Measurements from ENCODE around the gene NPC1. TPM values are rescaled to one million over a fixed set of nuclear protein-coding genes. Genes with fewer than 3 reads are reported as not detected.
"Not testable (repeated sequence)": the region's sequence is repeated elsewhere in the genome, so short reads cannot be mapped to it uniquely, and the experiment has no call there.

Gene NPC1
- total RNA-seq, 4 donors from 2014 or later = 35.7 to 99.4 (median 46.2) TPM

DNA sequence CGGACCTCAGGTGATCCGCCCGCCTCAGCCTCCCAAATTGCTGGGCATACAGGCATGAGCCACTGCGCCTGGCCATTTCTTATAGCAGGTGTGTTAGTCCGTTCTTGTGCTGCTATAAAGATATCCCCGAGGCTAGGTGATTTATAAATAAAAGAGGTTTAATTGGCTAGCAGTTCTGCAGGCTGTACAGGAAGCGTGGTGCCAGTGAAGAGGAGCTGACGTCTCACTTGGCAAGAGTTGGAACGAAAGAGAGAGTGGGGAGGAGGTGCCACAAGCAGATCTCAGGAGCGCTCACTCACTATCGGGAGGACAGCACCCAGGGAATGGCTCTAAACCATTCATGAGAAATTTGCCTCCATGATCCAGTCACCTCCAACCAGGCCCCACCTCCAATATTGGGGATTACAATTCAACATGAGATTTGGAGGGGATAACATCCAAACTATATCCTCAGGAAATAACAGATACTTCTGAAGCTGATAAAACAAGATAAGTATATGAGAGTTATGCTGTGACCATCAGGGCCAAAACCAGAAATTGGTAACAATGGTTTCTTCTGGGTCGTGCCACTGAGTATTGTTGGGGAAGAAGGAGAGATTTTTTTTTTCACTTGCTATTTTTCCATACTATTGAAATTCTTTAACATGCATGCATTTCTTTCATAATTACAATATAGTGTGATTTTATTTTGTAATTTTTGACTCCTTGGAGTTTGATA lies 90.4 kb downstream of the NPC1 start:
- no peak for DNase-seq
- no peak for ATAC-seq
- TF ChIP-seq, protein P1, sequence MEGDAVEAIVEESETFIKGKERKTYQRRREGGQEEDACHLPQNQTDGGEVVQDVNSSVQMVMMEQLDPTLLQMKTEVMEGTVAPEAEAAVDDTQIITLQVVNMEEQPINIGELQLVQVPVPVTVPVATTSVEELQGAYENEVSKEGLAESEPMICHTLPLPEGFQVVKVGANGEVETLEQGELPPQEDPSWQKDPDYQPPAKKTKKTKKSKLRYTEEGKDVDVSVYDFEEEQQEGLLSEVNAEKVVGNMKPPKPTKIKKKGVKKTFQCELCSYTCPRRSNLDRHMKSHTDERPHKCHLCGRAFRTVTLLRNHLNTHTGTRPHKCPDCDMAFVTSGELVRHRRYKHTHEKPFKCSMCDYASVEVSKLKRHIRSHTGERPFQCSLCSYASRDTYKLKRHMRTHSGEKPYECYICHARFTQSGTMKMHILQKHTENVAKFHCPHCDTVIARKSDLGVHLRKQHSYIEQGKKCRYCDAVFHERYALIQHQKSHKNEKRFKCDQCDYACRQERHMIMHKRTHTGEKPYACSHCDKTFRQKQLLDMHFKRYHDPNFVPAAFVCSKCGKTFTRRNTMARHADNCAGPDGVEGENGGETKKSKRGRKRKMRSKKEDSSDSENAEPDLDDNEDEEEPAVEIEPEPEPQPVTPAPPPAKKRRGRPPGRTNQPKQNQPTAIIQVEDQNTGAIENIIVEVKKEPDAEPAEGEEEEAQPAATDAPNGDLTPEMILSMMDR (IDR thresholded peaks at IDR 0.05 in 4 of 5, conservative IDR thresholded peaks at IDR 0.05 in 1 of 5) = no peak
- TF ChIP-seq POLR2A (IDR thresholded peaks at IDR 0.05) = no peak
- intact Hi-C loops (cut with DNase I; ENCODE audit: low total_unique reads) (no loop called here), in situ Hi-C loops (cut with MboI; ENCODE audit: low sequenced_read_pairs in 4 of 4) (no loop called here)
- Histone ChIP-seq H3K9me3 (no peaks in the 10 kb centered on the region), H3K4me3 (no peak overlapping the region), H3K27me3 (no peaks in the 10 kb centered on the region), H3K36me3 (no peaks in the 10 kb centered on the region), H3K27ac (no peak overlapping the region), H3K4me1 (no peaks in the 10 kb centered on the region)

DNA sequence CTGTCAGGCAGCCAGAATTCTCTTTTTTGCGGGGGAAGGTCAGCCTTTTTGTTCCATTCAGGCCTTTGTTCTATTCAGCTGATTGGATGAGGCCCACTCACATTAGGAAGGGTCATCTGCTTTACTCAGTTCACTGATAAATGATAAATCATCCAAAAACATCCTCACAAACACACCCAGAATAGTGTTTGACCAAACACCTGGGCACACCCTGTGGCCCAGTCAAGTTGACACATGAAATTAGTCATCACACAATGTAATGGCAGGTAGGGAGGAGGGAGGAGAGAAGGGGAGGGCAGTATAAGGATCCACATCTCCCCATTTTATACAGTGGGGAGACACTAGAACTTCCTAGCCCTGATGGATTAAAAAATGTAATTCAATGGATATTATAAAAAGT lies 91.3 kb downstream of the NPC1 start:
- DNase-seq (no peak), ATAC-seq (no peak)
- Histone ChIP-seq H3K4me3 (no peak overlapping the region), H3K9me3 (no peaks in the 10 kb centered on the region), H3K27ac (no peak overlapping the region), H3K36me3 (no peaks in the 10 kb centered on the region), H3K4me1 (no peaks in the 10 kb centered on the region), H3K27me3 (no peaks in the 10 kb centered on the region)
- intact Hi-C loops (cut with DNase I; ENCODE audit: low total_unique reads) = no loop called here
- TF ChIP-seq, protein P1 (IDR thresholded peaks at IDR 0.05 in 4 of 5, conservative IDR thresholded peaks at IDR 0.05 in 1 of 5) = no peak
- no peak for TF ChIP-seq POLR2A (IDR thresholded peaks at IDR 0.05)
- in situ Hi-C loops (cut with MboI; ENCODE audit: low sequenced_read_pairs in 4 of 4) = no loop called here

DNA sequence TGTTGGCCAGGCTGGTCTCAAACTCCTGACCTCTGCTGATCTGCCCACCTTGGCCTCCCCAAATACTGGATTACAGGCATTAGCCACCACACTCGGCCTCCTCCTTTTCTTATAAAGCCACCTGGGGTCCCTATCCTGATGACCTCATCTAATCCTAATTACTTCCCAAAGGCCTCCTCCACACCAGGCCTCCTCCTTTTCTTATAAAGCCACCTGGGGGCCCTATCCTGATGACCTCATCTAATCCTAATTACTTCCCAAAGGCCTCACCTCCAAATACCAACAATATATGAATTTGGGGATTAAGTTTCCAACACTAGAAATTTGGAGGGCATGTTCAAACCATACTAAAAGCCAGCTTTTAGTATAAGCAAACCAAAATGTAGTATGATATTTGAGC lies 92.7 kb downstream of the NPC1 start:
- Histone ChIP-seq H3K9me3 (no peaks in the 10 kb centered on the region), H3K27me3 (no peaks in the 10 kb centered on the region), H3K4me1 (no peaks in the 10 kb centered on the region), H3K27ac (no peak overlapping the region), H3K36me3 (no peaks in the 10 kb centered on the region), H3K4me3 (no peak overlapping the region)
- DNase-seq = no peak
- intact Hi-C loops (cut with DNase I; ENCODE audit: low total_unique reads) (no loop called here), in situ Hi-C loops (cut with MboI; ENCODE audit: low sequenced_read_pairs in 4 of 4) (no loop called here)
- no peak for TF ChIP-seq POLR2A (IDR thresholded peaks at IDR 0.05)
- TF ChIP-seq, protein P1 (IDR thresholded peaks at IDR 0.05 in 4 of 5, conservative IDR thresholded peaks at IDR 0.05 in 1 of 5) = no peak
- no peak for ATAC-seq

DNA sequence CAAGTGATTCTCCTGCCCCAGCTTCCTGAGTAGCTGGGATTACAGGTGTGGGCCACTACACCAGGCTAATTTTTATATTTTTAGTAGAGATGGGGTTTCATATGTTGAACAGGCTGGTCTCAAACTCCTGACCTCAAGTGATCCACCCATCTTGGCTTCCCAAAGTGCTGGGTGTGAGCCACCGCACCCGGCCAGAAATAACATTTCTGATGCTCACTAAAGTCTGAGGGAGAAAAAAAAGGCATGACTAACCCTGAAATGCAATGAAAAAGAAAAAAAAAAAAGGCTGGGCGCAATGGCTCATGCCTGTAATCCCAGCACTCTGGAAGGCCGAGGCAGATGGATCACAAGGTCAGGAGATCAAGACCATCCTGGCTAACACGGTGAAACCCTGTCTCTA lies 96.7 kb downstream of the NPC1 start:
- ATAC-seq; H3K27ac ChIP-seq; DNase-seq; in situ Hi-C loops (cut with MboI; ENCODE audit: low sequenced_read_pairs in 4 of 4); intact Hi-C loops (cut with DNase I; ENCODE audit: low total_unique reads); H3K9me3 ChIP-seq; H3K36me3 ChIP-seq; H3K4me3 ChIP-seq; H3K27me3 ChIP-seq; H3K4me1 ChIP-seq: not testable (repeated sequence)

DNA sequence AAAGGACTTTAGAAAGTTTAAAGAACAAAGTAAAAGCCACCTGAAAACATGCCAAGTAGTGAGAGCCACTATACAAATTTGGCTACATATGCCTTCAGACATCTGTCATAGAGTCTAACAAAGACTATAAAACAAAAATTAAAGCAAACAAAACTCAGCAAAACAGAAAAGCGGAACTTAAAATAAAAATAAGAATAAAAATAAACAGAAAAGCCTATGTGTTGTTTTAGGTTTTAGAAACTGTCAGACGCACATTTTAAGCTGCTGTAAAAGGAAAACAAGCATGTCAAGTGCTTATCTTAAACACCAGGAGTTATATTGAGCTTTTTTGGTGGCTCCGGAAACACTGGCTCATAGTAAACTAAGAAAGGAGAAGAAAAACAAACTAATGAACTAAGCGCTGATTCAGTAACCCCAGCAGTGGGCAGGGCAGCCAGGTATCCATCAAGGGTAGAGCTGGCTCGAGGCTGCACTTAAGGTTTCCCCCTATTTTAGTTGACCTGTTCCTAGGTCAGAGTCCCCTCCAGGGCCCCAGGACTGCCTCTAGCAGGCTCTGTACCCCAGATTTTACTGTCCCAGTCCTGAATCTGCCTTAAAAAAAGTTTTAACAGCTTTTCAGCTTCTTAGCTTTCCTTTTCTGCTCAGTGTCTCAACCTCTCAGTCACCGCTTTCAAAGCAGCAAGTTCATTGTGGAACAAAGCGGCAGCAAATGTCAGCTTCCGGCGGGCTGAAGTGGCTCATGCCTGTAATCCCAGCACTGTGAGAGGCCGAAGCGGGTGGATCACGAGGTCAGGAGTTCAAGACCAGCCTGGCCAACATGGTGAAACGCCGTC lies 98.4 kb downstream of the NPC1 start:
- in situ Hi-C loops (cut with MboI; ENCODE audit: low sequenced_read_pairs in 4 of 4) (no loop called here), intact Hi-C loops (cut with DNase I; ENCODE audit: low total_unique reads) (no loop called here)
- DNase-seq = no peak
- no peaks in the 10 kb centered on the region for H3K9me3 ChIP-seq
- no peaks in the 10 kb centered on the region for H3K4me1 ChIP-seq
- ATAC-seq = no peak
- no peak overlapping the region for H3K27ac ChIP-seq
- H3K27me3 ChIP-seq = no peaks in the 10 kb centered on the region
- peaks cover 0 to 5% of the 10 kb centered on the region in 2 donors for H3K36me3 ChIP-seq
- H3K4me3 ChIP-seq = no peak overlapping the region
- TF ChIP-seq, protein P1 (IDR thresholded peaks at IDR 0.05 in 4 of 5, conservative IDR thresholded peaks at IDR 0.05 in 1 of 5) = no peak
- no peak for TF ChIP-seq POLR2A (IDR thresholded peaks at IDR 0.05)
